H1 (cell line): ENCODE results near the gene HDGFL3. TPM values are rescaled to one million over a fixed set of nuclear protein-coding genes. Genes with fewer than 3 reads are reported as not detected.

Source experiments
- CTCF ChIA-PET: fragments of 300-600 bp; sonication (Branson Sonifier 250); formaldehyde crosslinking; loops from one replicate; lab custom pipeline; 2021; ENCODE audit not compliant: partially characterized antibody; lab: Charles Lee
- POLR2A ChIA-PET: fragments of 300-600 bp; sonication (Branson Sonifier 250); formaldehyde crosslinking; loops from one replicate; lab custom pipeline; 2021; ENCODE audit warnings: inconsistent platforms; ENCODE audit not compliant: partially characterized antibody; lab: Charles Lee
- DNase-seq, 2 experiments: peaks; one replicate each; pipeline versions ENCODE4 v3.0.0 to v3.0.0-alpha.2; 2010 to 2022; ENCODE audit warnings: low spot score in 2 of 2, low read depth in 1 of 2, mixed read lengths in 1 of 2
- FAIRE-seq: peaks from 2 replicates; lab custom pipeline; 2011; peaks lifted over from hg19 to GRCh38; lab: Jason Lieb, UNC
- H2AFZ ChIP-seq: 2 replicates; pipeline ENCODE4 v1.8.1; 2012; ENCODE audit warnings: low read length, inconsistent platforms
- H2AK5ac ChIP-seq: 2 replicates; pipeline ENCODE4 v1.6.1; 2013; ENCODE audit warnings: low read depth, low read length
- H2BK120ac ChIP-seq: replicated peaks from 2 replicates; pipeline ENCODE3; 2013; ENCODE audit warnings: low read depth, low read length, inconsistent platforms
- H2BK12ac ChIP-seq: 2 replicates; pipeline ENCODE4 v1.6.1; 2013; ENCODE audit warnings: low read depth, low read length
- H2BK15ac ChIP-seq: 2 replicates; pipeline ENCODE4 v1.6.1; 2013; ENCODE audit warnings: low read length
- H2BK20ac ChIP-seq: 2 replicates; pipeline ENCODE4 v1.6.1; 2013; ENCODE audit warnings: low read length
- H2BK5ac ChIP-seq: 2 replicates; pipeline ENCODE4 v1.6.1; 2013; ENCODE audit warnings: low read depth, low read length
- H3K14ac ChIP-seq: 2 replicates; pipeline ENCODE4 v1.6.1; 2013; ENCODE audit warnings: inconsistent platforms; ENCODE audit not compliant: insufficient read length
- H3K18ac ChIP-seq: 2 replicates; pipeline ENCODE4 v1.6.1; 2013; ENCODE audit warnings: low read length; ENCODE audit errors: extremely low read depth
- H3K23ac ChIP-seq: 2 replicates; pipeline ENCODE4 v1.6.1; 2013; ENCODE audit warnings: inconsistent platforms; ENCODE audit not compliant: insufficient read length
- H3K23me2 ChIP-seq: 2 replicates; pipeline ENCODE4 v1.6.1; 2013; ENCODE audit warnings: low read depth, low read length
- H3K27ac ChIP-seq: 2 replicates; pipeline ENCODE4 v1.6.1; 2011; ENCODE audit warnings: low read depth, low read length, inconsistent platforms
- H3K27me3 ChIP-seq, 4 experiments: replicated peaks in 1 of 4; 1 replicate in 1 of 4; 2 replicates in 3 of 4; pipeline versions ENCODE4 v1.6.1 to v1.8.1; 2011 to 2013; ENCODE audit warnings: low read length in 3 of 4, mild to moderate bottlenecking in 3 of 4, inconsistent platforms in 2 of 4, mixed read lengths in 2 of 4, moderate library complexity in 1 of 4; ENCODE audit not compliant: control insufficient read depth in 3 of 4, insufficient read depth in 3 of 4; ENCODE audit errors: extremely low read depth in 1 of 4
- H3K36me3 ChIP-seq, 4 experiments: 2 replicates each; pipeline versions ENCODE4 v1.6.1 to v1.8.1; 2011 to 2013; ENCODE audit warnings: mild to moderate bottlenecking in 4 of 4, low read length in 3 of 4, moderate library complexity in 2 of 4, control low read depth in 1 of 4, inconsistent platforms in 1 of 4; ENCODE audit not compliant: insufficient read depth in 4 of 4, control insufficient read depth in 2 of 4
- H3K4ac ChIP-seq: replicated peaks from 2 replicates; pipeline ENCODE3; 2013; ENCODE audit warnings: low read length, low read depth, mixed read lengths, inconsistent platforms; ENCODE audit not compliant: insufficient read length
- H3K4me1 ChIP-seq, 4 experiments: replicated peaks in 1 of 4; 1 replicate in 1 of 4; 2 replicates in 3 of 4; pipeline versions ENCODE4 v1.6.1 to v1.8.1; 2011 to 2013; ENCODE audit warnings: low read length in 3 of 4, inconsistent platforms in 2 of 4, mixed read lengths in 1 of 4; ENCODE audit not compliant: insufficient read depth in 4 of 4, control insufficient read depth in 3 of 4
- H3K4me2 ChIP-seq, 2 experiments: 2 replicates each; pipeline versions ENCODE4 v1.6.1 to v1.8.1; 2011 to 2013; ENCODE audit warnings: low read depth in 2 of 2, low read length in 2 of 2, control low read depth in 1 of 2, inconsistent platforms in 1 of 2, mild to moderate bottlenecking in 1 of 2; ENCODE audit not compliant: insufficient read depth in 1 of 2
- H3K4me3 ChIP-seq, 4 experiments: fragments of 200-600, 300-600 bp in 1 of 4; sonication (generic), shearing (Covaris generic), sonication (Bioruptor Twin) in 1 of 4; 2 replicates each; pipeline versions ENCODE4 v1.5.1 to v1.8.1; 2011 to 2016; ENCODE audit warnings: low read length in 4 of 4, low read depth in 3 of 4, control low read depth in 2 of 4, inconsistent platforms in 2 of 4, mild to moderate bottlenecking in 2 of 4, mixed read lengths in 1 of 4, moderate library complexity in 1 of 4; ENCODE audit not compliant: insufficient read depth in 2 of 4; ENCODE audit errors: extremely low read depth in 1 of 4
- H3K56ac ChIP-seq: replicated peaks from 2 replicates; pipeline ENCODE3; 2013; ENCODE audit warnings: low read depth, mild to moderate bottlenecking, mixed read lengths, low read length, inconsistent platforms; ENCODE audit not compliant: insufficient read length
- H3K79me1 ChIP-seq: 2 replicates; pipeline ENCODE4 v1.6.1; 2013; ENCODE audit warnings: low read depth, low read length, control low read depth
- H3K79me2 ChIP-seq, 2 experiments: 2 replicates each; pipeline versions ENCODE4 v1.6.1 to v1.8.1; 2012 to 2013; ENCODE audit warnings: low read length in 2 of 2, mild to moderate bottlenecking in 2 of 2, inconsistent platforms in 1 of 2; ENCODE audit not compliant: insufficient read depth in 2 of 2, control insufficient read depth in 1 of 2
- H3K9ac ChIP-seq, 4 experiments: replicated peaks in 1 of 4; 1 replicate in 1 of 4; 2 replicates in 3 of 4; pipeline versions ENCODE4 v1.6.1 to v1.8.1; 2011 to 2013; ENCODE audit warnings: low read depth in 3 of 4, low read length in 3 of 4, control low read depth in 2 of 4, mild to moderate bottlenecking in 2 of 4, moderate library complexity in 2 of 4, inconsistent platforms in 1 of 4; ENCODE audit errors: extremely low read depth in 1 of 4
- H3K9me3 ChIP-seq, 2 experiments: 2 replicates each; pipeline versions ENCODE4 v1.6.1 to v1.8.1; 2012 to 2013; ENCODE audit warnings: mild to moderate bottlenecking in 2 of 2, moderate library complexity in 2 of 2, control low read depth in 1 of 2, inconsistent platforms in 1 of 2, low read depth in 1 of 2, low read length in 1 of 2, mixed read lengths in 1 of 2; ENCODE audit not compliant: insufficient read depth in 2 of 2
- H4K20me1 ChIP-seq, 2 experiments: replicated peaks in 1 of 2; 2 replicates each; pipeline versions ENCODE3 to v1.8.1; 2011 to 2013; ENCODE audit warnings: inconsistent platforms in 2 of 2, low read length in 2 of 2, mild to moderate bottlenecking in 1 of 2; ENCODE audit not compliant: insufficient read depth in 2 of 2, control insufficient read depth in 1 of 2
- H4K5ac ChIP-seq: 2 replicates; pipeline ENCODE4 v1.6.1; 2013; ENCODE audit warnings: low read length, low read depth, mixed read lengths, inconsistent platforms; ENCODE audit not compliant: insufficient read length
- H4K8ac ChIP-seq: 2 replicates; pipeline ENCODE4 v1.8.0; 2013; ENCODE audit warnings: mild to moderate bottlenecking, moderate library complexity, low read length, inconsistent platforms; ENCODE audit not compliant: insufficient read depth; ENCODE audit errors: extremely low read depth
- H4K91ac ChIP-seq: replicated peaks from 2 replicates; pipeline ENCODE3; 2013; ENCODE audit warnings: low read length, mixed read lengths, inconsistent platforms; ENCODE audit not compliant: insufficient read length
- BCL11A ChIP-seq, 2 experiments: IDR thresholded peaks; one replicate each; pipeline ENCODE4 v1.6.1; 2011; ENCODE audit warnings: low read depth in 2 of 2, low read length in 2 of 2, mild to moderate bottlenecking in 2 of 2
- TAF1 ChIP-seq: IDR thresholded peaks from 2 replicates; pipeline ENCODE4 v1.6.1; 2011; ENCODE audit warnings: mild to moderate bottlenecking, low read depth, low read length
- TBP ChIP-seq: IDR thresholded peaks from 2 replicates; pipeline ENCODE4 v1.6.1; 2011; ENCODE audit warnings: low read depth, low read length, improper control_type of control experiment
- ZNF274 ChIP-seq: IDR thresholded peaks from 2 replicates; pipeline ENCODE4 v1.7.0; 2012; ENCODE audit warnings: low read length, borderline replicate concordance; ENCODE audit errors: extremely low read depth
- polyA plus RNA-seq, 7 experiments: library from polyadenylated mRNA; depleted of rRNA in 3 of 7; stranded (reverse) in 5 of 7; unstranded in 2 of 7; fragments of >200 nt in 5 of 7; fragments of 200-250 nt in 2 of 7; gene quantifications; 1 replicate in 5 of 7; 2 replicates in 1 of 7; 4 replicates in 1 of 7; pipeline versions ENCODE4 v1.2.1 to v1.2.3, GENCODE V29; 2011 to 2013; ENCODE audit warnings: missing spikeins in 2 of 7, mixed read lengths in 2 of 7
- total RNA-seq: library from RNA; stranded (reverse); fragmentation: NEBNext Ultra II Directional; extraction: Animal tissue kit (Norgen Biotek cat#: 25700); gene quantifications from 2 replicates; pipeline ENCODE4 v1.2.1, GENCODE V29; 2021
- TF ChIP-seq, protein P1 (sequence below): IDR thresholded peaks from 2 replicates; pipeline ENCODE4 v1.6.1; 2012; ENCODE audit warnings: inconsistent platforms

The HDGFL3 gene
- total and polyA plus RNA-seq, 2 of the 8 experiments (the other 6 are each of a cell fraction or from before 2014, with no cell fraction given) = 14.1 to 149 TPM

DNA sequence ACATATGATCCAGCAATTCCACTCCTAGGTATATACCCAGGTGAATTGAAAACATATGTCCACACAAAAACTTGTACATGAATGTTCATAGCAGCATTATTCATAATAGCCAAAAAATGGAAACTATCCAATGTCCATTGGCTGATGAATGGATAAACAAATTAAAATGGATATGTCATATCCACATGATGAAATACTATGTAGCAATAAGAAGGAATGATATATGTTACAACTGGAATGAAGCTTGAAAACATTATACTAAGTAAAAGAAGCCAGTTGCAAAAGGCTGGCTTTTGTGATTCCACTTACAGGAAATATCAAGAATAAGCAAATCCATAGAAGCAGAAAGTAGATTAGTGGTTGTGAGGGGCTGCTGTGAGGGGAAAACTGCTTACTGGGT lies 43.2 kb upstream of the HDGFL3 start:
- H4K20me1 ChIP-seq = no peaks in the 10 kb centered on the region
- no peak overlapping the region for H3K4ac ChIP-seq
- H2BK120ac ChIP-seq = no peak overlapping the region
- no peak overlapping the region for H2BK20ac ChIP-seq
- CTCF ChIA-PET = interaction anchor here (0.6 to 10.1 kb wide), 5 partner anchors 98 to 310 kb away, joined by 3 to 262 read pairs (median 41); partner anchors contain the start of gene SH3GL3
- H2BK15ac ChIP-seq = no peak overlapping the region
- POLR2A ChIA-PET = no interaction called here
- H4K5ac ChIP-seq = no peak overlapping the region
- H3K36me3 ChIP-seq = no peaks in the 10 kb centered on the region
- H3K79me1 ChIP-seq = no peaks in the 10 kb centered on the region
- no peak overlapping the region for H3K56ac ChIP-seq
- H4K8ac ChIP-seq = no peak overlapping the region
- FAIRE-seq (no peak), DNase-seq (no peak)
- H2AFZ ChIP-seq = no peak overlapping the region
- H2AK5ac ChIP-seq = no peak overlapping the region
- no peak overlapping the region for H3K18ac ChIP-seq
- H3K4me2 ChIP-seq = no peak overlapping the region
- no peak overlapping the region for H2BK12ac ChIP-seq
- H3K9me3 ChIP-seq = no peaks in the 10 kb centered on the region
- no peaks in the 10 kb centered on the region; the same call in 1 of the 2 replicates for H3K23me2 ChIP-seq
- no peak overlapping the region for H3K4me3 ChIP-seq
- TF ChIP-seq, protein P1, sequence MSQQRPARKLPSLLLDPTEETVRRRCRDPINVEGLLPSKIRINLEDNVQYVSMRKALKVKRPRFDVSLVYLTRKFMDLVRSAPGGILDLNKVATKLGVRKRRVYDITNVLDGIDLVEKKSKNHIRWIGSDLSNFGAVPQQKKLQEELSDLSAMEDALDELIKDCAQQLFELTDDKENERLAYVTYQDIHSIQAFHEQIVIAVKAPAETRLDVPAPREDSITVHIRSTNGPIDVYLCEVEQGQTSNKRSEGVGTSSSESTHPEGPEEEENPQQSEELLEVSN = no peak
- no peak for TF ChIP-seq BCL11A (IDR thresholded peaks at IDR 0.05; ENCODE audit: low read depth in 2 of 2, low read length in 2 of 2)
- no peak for TF ChIP-seq TAF1
- TF ChIP-seq TBP = no peak
- no peak for TF ChIP-seq ZNF274
- no peak overlapping the region for H2BK5ac ChIP-seq
- no peak overlapping the region for H3K23ac ChIP-seq
- no peak overlapping the region for H3K9ac ChIP-seq
- peaks cover 0 to 10% (median 4%) of the 10 kb centered on the region in 4 experiments; a peak in 5 of 7 replicates for H3K4me1 ChIP-seq
- H4K91ac ChIP-seq = no peak overlapping the region
- H3K27me3 ChIP-seq = no peaks in the 10 kb centered on the region; a peak in 2 of 7 replicates
- H3K27ac ChIP-seq = no peak overlapping the region
- no peaks in the 10 kb centered on the region for H3K79me2 ChIP-seq
- H3K14ac ChIP-seq = no peak overlapping the region
